DND-41 (cell line): ENCODE results near the gene PALD1.

Source experiments
- EZH2 ChIP-seq: IDR thresholded peaks from 3 replicates; pipeline ENCODE4 v1.6.1; 2012; ENCODE audit warnings: borderline replicate concordance, low read depth, mild to moderate bottlenecking, moderate library complexity, low read length, inconsistent platforms; ENCODE audit not compliant: severe bottlenecking
- TF ChIP-seq, protein P1 (sequence below): IDR thresholded peaks from 2 replicates; pipeline ENCODE4 v1.5.1; 2012; ENCODE audit warnings: borderline replicate concordance, low read length, moderate library complexity, mild to moderate bottlenecking; ENCODE audit not compliant: poor library complexity, severe bottlenecking; ENCODE audit errors: extremely low read depth

DNA sequence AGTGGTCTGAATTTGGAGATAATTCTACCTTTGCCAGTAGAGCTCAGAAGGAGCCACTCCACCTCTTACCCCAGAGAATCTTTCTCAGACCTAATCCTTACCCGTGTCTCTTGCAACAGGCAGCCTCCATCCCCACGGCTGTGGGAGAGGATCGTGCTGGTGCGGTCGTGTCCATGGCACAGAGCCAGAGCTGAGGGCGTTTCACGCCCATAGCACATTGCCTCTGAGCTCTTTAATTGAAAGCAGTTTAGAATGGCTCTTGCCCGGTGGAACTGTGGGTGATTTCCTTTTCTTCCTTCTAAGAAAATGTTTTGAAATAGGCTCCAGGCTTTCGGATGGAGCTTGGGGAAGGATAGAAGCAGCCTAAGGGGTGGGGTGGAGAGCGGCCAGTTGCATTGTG, 82.5 kb downstream of the PALD1 start:
- TF ChIP-seq, protein P1, sequence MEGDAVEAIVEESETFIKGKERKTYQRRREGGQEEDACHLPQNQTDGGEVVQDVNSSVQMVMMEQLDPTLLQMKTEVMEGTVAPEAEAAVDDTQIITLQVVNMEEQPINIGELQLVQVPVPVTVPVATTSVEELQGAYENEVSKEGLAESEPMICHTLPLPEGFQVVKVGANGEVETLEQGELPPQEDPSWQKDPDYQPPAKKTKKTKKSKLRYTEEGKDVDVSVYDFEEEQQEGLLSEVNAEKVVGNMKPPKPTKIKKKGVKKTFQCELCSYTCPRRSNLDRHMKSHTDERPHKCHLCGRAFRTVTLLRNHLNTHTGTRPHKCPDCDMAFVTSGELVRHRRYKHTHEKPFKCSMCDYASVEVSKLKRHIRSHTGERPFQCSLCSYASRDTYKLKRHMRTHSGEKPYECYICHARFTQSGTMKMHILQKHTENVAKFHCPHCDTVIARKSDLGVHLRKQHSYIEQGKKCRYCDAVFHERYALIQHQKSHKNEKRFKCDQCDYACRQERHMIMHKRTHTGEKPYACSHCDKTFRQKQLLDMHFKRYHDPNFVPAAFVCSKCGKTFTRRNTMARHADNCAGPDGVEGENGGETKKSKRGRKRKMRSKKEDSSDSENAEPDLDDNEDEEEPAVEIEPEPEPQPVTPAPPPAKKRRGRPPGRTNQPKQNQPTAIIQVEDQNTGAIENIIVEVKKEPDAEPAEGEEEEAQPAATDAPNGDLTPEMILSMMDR = no peak
- TF ChIP-seq EZH2 = no peak
